HG02840 (cell line): ENCODE measurements around the gene AP1G2.

Source experiments
- ATAC-seq: cut with Tn5 transposase; IDR thresholded peaks from one replicate; pipeline ENCODE4 v1.9.1; 2021; ENCODE audit warnings: mild to moderate bottlenecking, moderate library complexity, moderate number of reproducible peaks; ENCODE audit not compliant: unreplicated experiment, low FRiP score

AP1G2 gene

DNA sequence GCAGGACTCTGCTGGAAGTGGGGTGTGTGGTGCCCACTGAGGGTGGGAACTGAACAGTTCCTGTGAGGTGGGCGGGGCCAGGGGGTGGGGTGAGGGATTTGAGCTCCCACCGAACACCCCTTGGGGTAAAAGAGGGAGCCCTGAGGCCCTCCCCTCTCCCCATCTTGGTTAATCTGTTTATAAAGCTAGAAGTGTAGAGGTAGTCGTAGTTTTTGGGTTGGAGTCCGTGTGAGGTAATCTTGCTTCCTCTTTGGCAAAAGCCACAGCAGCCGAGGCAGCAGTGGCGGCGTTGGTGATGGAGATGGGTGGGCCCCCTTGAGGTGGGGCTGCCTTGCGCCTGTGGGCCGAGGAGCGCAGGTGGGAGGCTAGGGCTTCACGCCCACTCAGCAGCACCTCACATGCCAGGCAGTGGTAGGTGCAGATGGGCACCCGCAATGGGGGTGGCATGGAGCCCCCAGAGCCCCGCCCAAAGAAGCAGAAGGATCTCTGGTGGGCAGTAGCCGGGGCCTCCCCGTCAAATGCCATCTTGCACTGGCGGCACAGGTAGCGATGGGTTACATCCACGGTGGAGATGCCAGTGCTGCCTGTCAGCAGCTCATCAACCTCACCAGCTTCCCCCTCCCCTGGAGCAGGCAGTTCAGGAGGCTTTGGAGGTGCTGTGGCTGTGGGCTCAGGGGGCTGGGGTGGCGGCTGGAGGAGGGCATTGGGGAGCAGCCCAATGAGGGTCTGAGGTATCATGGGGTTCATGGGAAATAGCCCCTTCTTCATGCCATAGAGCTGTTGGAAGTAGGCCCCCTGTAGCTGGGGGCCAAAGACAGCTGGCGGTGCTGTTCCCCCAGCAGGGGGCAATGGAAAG is 45.6 kb downstream of the AP1G2 start:
- no peak for ATAC-seq

DNA sequence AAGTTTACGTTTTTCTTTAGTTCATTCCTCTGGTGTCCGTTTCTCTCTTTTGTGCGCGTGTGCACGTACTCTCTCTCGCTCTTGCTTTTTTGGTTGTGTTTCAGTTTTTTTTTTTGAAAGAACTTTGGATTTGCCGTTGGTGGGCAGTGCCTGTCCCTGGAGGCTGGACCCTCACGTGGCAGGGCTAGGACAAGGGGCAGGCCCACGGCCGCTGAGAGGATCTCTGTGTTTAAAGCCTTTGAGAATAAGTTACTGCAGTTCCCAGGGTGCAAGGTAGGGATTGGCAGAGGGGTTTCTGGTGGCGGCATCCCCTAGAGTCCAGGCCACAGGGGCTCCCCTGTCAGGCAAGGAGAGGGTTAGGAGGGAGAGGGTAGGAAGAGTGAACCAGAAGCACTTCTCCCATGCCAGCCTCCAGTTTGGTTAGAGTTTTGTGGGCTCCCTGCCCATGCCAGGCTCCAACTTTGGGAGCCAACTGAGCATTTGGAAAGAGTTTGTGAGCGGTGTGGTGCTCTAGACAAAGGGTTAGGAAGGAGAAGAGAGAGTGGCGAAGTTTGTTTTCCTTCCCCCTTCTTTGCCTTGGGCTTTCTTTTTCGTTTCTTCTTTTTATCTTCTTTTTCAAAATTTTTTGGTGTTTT is 46.6 kb downstream of the AP1G2 start:
- ATAC-seq, result no peak

DNA sequence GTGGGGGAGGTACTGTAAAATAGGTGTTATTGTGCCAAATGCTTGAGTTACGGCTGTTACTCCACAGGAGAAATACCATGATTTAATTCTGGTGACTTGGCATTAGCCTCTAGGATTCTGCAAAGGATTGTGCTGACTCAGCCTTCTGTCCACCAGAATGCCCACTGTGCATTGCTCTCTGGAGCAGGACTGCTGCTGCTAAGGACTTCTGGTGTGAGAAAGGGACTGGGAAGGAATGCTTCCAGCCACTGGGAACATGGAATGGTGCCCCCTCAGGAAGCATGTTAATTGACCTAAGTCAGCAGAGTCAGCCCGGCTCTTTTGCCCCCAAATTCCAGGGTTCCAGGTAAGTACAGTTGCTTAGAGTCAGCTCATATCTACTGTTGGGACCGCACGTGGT is 48.9 kb downstream of the AP1G2 start:
- no peak for ATAC-seq

DNA sequence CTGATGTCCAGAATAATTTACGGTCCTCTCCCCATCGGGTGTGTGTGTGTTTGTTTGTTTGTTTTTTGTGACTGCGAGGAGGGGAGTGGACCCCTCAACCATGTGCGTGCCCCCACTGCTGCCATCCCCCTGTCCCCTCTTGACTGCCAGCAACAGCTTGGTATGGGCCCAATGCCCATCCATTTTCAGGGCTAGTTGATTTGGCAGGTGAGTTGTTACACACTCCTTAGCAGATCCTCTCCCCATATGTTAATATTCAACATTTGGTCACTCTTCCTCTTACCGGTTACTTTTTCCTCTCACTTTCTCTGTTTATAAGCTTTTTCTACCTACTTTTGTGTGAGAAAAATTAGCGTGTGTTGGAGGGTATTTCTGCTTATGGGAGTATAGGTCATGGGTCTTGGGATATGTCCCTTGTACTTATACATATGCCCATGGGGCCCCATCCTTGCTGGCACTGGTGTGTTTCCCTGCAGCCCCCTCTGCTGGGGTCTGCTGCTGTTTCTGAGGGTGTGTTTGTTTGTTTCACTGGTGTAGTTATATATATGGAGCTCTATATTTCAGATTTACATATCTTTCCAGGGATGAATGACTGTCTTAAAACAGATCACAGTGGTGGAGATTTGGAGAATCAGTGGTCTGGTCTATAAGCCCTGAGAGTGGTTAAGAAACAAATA is 49.8 kb downstream of the AP1G2 start:
- ATAC-seq, result no peak

DNA sequence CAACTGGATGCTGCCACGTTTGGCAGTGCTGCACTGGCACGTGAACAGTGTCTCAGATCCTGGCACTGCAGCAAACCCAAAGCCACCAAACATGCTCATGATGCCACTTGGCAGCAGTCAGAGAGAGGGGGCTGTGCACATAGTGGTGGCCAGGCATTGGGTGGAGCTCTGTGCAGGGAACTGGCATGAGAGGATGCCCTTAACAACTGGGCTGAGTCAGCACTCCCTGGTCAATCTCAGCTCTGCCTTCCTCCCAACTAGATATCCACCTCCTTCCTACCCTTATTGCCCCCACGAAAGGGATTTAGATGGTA is 53.0 kb downstream of the AP1G2 start:
- ATAC-seq, result no peak

GRCh38 chr14:23513818-23514643 is 53.6 kb downstream of the AP1G2 start:
- no peak for ATAC-seq

- ATAC-seq, result no peak
Measured at GRCh38 chr14:23513005-23513817, 54.4 kb downstream of the AP1G2 start.

DNA sequence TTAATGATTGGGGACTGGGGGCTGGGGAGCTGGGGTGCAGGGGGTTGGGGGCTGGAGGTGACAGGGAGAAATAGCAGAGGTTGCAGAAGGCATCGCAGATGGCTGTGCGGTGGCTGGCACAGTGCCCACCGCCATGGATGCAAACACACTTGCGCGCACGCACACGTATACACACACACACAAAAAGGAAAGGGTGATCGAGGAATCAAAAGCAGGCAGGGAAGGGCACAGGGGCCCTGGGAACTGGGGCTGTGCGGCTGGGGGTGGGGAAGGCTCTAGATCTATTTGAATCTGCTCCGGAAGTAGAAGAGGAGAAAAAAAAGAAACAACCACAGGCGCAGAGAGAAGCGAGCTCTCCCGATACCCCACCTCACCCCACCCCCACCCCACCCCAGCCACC is 55.4 kb downstream of the AP1G2 start:
- no peak for ATAC-seq
